ENCODE results near the gene NUP98.
"Not testable (repeated sequence)": the region's sequence is repeated elsewhere in the genome, so short reads cannot be mapped to it uniquely, and the experiment has no call there.

NUP98 gene

DNA sequence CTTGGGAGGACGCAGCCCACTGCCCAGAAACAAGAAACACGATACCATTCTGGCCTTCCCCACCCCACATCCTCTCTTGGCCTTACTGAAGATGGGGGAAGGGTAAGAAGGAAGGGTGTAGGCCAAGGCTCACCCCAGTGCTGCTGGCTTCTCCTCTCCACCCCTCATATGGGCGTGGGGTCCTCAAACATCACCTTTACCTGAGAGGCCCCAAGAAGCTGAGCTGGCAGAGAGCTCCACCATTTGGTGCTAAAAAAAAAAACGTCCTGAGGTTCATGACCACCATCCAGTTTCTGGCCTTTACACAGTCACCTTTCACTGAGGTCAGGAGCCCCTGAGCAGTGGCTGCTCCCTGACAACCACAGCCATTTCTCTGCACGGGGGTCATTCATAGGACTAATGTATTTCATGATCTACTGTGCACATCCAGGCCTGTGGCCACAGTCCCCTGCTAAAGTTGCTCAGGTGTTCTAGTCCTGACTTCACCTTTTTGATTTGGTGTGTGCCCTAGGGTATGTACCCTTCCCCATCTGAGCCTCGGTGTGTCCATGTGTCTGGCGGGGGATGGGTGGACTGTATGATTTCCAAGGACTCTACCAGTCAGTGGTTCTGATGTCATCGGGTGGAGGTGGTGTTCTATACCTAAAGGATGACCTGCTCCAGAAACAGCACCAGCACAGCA is 28.3 kb upstream of the NUP98 start:
- no peak for DNase-seq

DNA sequence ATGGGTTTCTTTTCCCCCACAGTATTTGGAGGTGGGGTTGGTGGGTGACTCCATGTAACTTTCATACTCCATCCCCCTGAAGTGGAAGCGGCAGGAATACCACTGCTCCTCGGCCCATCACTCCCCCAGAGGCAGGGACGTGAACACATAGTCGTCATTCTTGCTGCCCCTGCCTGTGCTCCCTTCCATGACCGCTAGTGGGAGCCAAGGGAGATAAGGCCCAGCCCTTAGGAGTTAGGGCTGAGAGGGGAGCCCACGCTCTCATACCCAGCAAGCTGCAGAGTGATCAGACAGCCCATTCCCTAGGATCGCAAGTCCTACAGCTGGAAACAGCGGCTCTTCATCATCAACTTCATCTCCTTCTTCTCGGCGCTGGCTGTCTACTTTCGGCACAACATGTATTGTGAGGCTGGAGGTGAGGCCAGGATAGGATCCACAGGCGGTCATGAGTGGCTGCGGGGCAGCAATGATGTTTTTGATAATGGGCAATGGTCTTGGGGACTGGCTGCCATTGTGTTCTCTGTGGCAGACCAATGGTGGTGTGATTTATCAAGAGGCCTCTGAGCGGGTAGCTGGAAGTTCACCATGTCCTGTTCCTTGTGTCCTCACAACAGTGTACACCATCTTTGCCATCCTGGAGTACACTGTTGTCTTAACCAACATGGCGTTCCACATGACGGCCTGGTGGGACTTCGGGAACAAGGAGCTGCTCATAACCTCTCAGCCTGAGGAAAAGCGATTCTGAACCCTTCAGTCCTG is 27.5 kb upstream of the NUP98 start:
- peak; percentile 4 for DNase-seq

DNA sequence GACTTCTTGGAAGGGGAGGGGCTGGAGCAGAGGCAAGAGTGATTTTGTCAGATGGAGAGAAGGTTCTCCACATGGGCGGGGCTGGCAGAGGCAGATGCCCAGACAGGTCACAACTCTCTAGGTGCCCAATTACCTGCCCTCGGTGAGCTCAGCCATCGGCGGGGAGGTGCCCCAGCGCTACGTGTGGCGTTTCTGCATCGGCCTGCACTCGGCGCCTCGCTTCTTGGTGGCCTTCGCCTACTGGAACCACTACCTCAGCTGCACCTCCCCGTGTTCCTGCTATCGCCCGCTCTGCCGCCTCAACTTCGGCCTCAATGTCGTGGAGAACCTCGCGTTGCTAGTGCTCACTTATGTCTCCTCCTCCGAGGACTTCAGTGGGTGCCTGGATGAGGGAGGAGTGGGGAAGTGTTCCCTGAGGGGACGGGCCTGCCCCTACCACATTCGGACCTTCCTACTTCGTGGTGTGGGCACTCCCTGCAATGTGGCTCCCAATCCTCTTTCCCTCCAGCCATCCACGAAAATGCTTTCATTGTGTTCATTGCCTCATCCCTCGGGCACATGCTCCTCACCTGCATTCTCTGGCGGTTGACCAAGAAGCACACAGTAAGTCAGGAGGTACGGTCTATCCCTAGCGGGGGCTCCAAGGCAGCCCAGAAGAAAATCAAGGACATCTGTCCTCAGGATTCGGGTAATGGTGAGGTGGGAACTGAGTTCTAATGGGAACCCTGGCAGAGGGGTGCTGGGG is 26.6 kb upstream of the NUP98 start:
- no peak for DNase-seq

DNA sequence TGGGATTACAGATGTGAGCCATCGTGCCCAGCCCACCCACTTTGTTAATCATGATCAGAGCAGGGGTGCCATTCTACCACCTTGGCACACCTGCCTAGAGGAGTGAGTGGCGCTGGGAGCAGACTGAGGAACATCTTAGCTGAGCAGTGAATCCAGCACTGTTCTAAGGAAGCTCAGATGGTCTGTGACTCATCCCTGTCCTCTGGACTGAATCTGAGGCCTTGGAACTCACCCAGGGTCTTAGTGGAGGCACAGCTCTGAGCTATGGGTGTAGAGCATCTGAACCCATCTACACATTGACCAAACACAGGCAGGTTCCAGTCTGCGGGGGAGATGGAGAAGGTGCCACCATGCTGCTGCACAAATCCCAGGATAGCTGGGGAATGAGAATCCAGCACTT is 25.9 kb upstream of the NUP98 start:
- DNase-seq = no peak

DNA sequence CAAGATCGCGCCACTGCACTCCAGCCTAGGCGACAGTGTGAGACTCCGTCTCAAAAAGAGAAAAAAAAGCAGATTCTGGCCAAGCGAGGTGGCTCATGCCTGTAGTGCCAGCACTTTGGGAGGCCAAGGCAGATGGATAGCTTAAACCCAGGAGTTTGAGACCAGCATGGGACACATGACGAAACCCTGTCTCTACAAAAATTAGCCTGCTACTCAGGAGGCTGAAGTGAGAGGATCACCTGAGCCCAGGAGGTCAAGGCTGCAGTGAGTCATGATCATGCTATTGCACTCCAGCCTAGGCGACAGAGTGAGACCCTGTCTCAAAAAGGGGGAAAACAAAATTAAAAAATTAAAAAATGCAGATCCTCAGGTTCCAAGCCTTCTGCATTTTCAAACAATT is 25.0 kb upstream of the NUP98 start:
- no peak for DNase-seq

DNA sequence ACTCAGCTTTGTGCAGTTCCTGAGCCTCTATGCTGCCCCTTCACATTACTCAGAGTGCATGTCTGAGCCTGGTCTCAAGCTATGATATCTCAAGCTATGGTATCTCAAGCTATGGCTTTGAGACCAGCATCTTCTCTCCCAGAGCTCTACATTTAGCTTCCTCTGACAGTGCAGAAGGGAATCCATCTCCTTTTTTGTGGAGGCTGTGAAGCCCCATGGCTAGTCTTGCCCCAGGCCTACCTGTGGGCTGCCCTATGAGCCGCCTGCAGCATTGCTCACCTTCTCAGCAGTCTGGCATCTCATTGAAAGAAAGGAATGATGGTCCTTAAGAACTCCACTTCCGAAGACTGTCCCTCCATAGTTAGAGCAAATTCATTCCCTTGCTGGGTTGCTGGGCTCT is 23.6 kb upstream of the NUP98 start:
- no peak for DNase-seq

DNA sequence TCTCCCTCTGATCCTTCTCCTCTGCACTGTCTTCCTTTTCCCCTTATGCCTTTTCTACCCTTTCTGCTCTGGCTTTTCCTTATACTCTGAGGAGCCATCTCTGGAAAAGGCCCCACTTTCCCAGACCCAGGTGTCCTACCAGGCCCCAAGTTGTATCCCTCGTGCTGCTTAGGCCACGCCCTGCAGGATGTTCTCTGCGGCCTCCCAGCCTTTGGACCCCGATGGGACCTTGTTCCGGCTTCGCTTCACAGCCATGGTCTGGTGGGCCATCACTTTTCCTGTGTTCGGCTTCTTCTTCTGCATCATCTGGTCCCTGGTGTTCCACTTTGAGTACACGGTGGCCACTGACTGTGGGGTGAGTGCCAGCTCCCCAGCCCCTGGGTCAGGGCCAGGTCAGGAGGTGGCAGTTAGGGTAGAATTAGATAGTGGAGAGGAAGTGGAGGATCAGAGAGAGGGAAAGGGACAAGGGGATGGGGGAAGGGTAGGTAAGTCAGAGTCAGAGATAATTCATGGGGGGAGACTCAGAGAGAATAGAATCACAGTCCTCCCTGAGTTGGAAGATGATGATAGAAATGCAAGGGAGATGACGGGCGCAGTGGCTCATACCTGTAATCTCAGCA is 19.9 kb upstream of the NUP98 start:
- no peak for DNase-seq

DNA sequence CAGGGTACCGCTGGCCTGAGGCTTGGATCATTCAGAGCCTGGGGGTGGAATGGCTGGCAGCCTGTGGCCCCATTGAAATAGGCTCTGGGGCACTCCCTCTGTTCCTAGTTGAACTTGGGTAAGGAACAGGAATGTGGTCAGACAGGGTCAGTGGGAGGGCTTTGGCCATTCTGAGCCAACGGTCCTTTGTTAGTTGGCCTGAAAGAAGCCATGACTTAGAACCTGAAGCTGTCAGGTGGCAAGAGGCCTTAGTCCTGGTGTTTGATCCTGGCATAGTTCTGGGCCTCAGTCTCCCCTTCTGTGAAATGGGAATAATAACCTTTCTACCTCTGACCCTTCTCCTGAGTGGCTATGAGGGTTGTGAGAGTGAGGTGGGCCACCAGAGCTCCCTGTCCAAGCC is 19.3 kb upstream of the NUP98 start:
- no peak for DNase-seq

DNA sequence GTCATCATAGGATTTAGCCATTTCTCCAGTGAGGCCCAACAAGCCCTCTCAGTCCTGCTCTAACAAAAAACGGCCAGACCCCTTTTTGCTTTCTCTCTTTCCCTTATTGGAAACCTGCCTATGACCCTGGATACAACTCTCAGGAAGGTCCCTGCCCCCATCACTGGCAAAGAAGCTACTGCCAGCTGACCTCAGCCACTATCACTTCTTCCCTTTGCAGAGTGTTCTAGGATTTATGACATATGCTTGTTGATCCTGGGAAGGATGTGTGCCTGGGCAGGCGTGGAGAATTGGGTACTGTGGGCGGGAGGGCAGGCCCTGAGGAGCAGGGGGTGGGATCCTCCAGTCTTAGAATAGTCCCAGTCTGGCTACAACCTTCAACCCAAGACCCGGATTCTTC is 18.5 kb upstream of the NUP98 start:
- DNase-seq = no peak

DNA sequence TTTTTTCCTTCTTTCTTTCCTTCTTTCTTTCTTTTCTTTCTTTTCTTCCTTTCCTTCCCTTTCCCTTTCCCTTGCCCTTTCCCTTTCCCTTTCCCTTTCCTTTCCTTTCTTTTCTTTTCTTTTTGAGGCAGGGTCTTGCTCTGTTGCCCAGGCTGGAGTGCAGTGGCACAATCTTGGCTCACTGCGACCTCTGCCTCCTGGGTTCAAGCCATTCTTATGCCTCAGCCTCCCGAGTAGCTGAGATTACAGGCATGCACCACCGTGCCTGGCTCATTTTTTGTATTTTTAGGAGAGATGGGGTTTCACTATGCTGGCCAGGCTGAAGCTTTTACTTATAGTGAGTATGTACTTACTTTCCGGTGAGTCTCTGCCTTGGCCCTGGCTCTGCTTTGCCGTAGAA is 17.5 kb upstream of the NUP98 start:
- not testable (repeated sequence) for DNase-seq

DNA sequence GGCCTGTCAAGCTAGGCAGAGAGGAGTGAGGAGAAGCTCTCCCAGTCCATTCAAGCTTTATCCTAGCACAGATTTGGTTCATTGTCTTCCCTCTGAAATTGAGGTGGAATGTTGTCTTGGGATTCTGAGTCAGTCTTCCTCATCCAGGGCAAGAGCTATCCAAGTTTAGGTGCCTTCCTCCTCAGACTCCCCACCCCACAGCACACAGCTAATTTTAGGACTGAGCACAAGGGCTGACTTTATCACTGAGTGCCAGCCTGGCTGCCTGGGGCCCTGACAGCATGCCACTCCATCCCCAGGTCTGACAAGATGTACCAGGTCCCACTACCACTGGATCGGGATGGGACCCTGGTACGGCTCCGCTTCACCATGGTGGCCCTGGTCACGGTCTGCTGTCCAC is 13.6 kb upstream of the NUP98 start:
- no peak for DNase-seq

DNA sequence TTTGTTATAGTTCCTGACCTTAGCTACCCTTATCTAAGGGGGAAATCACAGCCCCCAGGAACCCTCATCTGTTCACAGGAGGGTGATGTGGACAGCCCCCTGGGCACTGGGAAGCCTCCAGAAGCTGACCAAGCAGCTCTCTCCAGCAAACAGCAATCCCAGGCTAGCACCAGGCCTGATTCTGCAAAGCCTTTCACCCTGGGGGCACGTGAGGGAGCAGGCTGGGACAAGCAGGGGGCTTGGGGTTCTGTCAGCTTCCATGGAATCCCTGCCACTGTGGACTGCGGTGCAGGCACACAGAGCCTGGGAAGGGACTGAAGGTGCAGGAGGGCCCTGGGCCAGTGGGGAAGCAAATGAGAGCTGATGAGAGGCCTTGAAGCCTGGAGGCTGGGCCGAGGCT is 13.1 kb upstream of the NUP98 start:
- DNase-seq = no peak

DNA sequence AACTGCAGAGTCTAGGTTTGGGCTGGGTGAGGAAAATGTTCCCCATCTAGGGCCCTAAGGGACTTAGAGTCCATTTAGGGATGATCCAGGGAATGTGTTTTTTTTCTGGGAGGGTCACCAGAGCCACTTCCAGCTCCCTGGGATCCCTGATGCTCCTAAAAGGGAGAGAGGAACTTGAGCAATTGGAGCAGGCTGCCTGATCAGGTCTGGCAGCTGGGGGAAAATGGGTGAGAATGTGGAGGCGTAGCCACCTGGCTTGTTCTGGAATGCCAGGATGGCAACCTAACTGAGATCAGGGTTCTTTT is 12.2 kb upstream of the NUP98 start:
- no peak for DNase-seq

DNA sequence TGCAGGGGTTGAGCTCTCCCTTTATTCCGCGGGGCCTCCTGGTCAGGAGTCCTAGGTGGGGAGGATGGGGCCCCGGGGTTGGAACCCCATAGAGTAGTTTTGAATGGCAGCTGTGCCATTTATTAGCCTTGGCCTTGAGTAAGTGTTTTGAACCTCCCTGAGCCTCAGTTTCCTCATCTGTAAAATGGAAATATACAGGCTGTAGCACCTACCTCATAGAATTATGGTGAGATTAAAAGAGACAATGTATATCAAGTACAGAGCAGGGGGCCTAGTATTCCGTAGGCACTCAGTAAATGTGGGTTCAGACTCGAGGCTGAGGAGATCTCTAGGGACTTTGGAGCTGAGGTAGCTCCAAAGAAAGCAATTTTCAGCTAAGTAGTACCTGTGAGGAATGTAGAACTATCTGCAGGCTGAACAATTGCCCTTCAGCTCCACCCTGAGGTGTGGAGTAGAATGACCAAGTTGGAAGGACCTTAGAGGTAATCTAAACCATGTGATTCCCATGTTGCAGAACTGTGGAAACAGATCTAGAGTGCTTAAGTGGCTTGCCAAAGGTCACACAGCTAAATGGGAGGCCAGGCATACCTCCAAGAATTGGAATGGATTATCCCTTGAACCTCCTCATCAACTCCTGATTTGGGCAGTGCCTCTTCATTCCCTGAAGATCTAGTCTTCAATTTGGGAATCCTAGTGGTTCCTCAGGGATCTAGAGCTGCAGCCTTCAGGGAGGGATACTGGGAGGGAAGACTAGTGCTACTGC is 11.7 kb upstream of the NUP98 start:
- peak; percentile 5 for DNase-seq

DNA sequence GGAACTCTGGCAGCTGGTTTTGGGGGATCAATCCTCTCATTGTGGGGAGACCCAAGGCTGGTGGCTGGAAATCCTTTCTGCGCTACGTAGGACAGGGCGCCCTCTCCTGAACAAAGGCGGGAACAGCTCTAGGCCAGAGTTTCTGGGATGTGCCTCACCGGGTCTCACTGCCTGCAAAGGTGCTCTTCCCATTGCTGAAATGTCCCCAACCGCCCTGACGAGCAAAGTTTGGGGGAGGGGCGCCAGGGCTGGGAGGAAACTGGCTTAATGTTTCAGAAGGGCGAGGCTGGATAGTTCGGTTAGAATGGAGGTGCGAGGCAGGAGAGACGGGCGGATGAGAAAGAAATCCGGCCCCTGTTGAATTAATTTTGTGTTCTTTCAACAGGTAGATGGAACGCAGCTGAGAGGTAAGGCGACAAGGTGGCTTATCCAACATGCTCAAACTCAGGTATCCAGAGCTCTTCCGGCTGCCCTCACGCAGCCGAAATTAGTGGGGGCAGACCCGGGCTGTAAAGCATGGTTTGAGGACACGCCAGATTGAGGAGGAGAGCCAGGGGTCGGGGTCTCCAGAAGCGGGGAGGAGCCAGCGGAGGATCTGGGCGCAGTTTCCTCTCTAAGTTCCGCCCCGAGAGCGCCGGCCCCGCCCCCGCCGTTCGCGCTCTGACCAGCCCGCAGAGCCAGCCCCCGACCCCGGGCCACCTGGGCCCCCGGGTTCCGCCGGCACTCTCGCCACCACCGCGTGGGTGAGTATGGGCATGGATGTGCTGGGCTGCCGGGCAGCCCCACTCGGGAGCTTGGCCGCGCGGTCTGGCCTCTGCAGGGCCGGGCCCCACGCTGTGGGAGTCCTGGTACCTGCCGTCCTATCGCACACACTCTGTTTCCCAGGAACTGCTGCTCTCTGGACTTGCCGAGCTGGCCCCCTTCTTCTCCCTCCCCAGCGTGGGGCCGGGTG is 10.8 kb upstream of the NUP98 start, which contains the start of gene PGAP2:
PGAP2 (plus strand) TSS at position 652 of the 952 bp plus-strand sequence. CDS start 2,700 bp downstream, outside the sequence.
- DNase-seq = peak; percentile 62

DNA sequence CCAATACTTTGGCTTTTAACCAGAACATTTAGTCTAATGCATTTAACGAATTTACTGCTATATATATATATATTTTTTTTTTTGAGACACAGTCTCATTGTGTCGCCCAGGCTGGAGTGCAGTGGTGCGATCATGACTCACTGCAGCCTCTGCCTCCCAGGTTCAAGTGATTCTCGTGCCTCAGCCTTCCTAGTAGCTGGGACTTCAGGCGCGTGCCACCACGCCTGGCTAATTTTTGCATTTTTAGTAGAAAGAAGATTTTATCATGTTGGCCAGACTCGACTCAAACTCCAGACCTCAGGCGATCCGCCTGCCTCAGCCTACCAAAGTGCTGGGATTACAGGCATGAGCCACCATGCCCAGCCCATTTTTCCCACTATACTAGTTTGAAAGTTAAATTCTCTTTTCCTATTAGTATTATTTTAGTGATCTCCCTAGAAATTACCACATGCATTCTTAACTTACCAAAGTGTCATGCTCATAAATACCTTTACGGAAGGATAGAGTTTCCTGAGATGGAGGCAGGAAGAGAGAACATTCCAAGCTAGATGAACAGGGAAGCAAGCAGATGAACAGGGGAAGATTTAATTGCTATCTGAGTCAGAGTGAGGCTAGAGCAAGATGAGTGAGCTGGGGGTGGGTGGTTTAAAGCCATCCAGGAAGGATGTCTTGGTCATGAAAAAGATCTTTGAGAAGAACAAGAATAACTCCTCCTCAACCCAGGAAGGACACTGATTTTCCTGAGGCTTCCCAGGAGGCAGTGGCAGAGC is 6.6 kb upstream of the NUP98 start:
- DNase-seq = no peak

DNA sequence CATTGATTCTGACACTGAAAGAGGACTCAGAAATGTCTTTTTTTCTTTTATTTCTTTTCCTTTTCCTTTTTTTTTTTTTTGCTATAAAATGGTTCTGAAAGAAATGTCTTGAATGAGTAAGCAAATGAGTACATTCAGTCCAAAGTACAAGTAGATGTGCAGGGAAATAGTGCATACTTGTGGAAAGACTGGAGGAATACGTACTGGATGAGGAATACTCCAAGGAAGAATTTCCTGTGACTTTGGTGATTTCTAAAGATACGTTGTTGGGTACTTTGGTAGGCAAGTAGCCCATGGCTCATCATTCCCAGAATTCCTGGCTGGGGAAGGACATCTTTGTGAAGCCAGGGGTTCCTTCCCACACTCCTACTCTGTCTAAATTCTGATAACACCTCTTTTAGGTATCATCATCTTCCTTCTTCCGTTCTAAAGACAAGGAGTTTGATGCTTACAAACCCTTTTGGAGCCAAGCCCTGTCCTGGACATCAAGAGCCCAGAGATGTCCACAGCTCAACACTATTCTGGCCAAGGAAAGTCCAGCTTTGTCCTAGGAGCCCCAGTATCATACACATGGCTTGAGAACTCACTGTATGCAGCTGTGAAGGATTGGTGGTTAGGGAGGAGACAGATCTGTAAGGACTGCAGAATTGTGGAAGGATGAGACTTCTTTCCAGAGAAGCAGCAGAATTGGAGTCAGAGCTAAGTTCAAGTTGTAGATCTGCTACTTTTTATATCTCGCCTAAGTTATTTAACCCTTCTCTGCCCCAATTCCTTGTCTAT is 4.8 kb upstream of the NUP98 start:
- no peak for DNase-seq

DNA sequence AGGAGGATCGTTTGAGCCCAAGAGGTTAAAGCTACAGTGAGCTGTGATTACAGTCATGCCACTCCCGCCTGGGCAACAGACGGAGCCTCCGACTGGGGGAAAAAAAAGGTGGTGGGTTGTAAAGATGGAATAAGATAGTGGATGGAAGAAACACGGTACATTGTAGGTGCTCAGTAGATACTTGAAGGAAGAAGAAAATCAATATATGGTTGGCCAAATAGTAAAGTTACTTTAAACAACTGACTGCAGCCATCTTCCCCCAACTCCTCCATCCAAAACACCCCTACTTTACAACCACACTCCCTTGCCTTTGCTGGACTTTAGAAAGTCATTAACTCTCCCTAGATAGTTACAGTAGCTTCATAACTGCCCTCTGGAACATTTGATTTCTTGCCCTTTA is 2.5 kb upstream of the NUP98 start:
- no peak for DNase-seq

DNA sequence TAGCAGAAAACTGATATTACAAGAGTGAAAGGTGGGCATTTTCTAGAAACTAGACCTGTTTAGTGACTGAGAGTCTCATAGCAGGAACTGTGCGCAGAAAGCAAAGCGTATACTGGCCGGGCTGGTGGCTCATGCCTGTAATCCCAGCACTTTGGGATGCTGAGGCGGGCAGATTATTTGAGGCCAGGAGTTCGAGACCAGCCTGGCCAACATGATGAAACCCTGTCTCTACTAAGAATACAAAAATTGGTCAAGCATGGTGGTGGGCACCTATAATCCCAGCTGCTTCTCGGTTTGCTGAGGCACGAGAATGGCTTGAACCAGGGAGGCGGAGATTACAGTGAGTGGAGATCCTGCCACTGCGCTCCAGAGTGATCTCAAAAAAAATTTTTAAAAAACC is 1.8 kb upstream of the NUP98 start:
- no peak for DNase-seq

DNA sequence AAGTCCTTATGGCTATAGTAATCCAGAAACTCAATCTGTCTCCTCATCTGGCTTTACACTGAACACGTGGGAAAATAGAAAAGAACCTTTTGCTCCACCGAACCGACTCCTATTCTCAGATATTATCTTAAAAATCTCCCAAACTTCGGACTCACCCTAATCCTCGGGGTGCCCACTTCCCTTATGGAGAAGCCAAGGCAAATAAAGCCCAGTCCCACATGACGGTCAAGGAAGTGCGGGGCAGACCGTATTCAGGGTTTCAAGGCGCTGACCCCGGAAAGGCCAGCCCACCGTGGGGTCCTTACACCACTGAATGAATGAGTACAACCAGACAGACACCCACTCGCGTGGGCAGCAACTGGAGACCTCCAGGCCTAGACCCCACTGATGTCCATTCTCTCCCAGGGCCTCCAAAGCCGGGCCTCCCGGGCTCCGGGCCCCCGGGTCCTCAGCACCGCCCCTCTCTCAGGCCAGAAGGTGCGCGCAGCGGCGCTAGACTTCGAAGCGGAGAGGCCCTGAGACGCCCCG is 489 bp downstream of the NUP98 start:
- no peak for DNase-seq
